DND-41 (cell line): ENCODE measurements around the gene ATP5MG.

Experiments used
- EZH2 ChIP-seq: IDR thresholded peaks from 3 replicates; pipeline ENCODE4 v1.6.1; 2012; ENCODE audit warnings: borderline replicate concordance, low read depth, mild to moderate bottlenecking, moderate library complexity, low read length, inconsistent platforms; ENCODE audit not compliant: severe bottlenecking
- TF ChIP-seq, protein P1 (sequence below): IDR thresholded peaks from 2 replicates; pipeline ENCODE4 v1.5.1; 2012; ENCODE audit warnings: borderline replicate concordance, low read length, moderate library complexity, mild to moderate bottlenecking; ENCODE audit not compliant: poor library complexity, severe bottlenecking; ENCODE audit errors: extremely low read depth

DNA sequence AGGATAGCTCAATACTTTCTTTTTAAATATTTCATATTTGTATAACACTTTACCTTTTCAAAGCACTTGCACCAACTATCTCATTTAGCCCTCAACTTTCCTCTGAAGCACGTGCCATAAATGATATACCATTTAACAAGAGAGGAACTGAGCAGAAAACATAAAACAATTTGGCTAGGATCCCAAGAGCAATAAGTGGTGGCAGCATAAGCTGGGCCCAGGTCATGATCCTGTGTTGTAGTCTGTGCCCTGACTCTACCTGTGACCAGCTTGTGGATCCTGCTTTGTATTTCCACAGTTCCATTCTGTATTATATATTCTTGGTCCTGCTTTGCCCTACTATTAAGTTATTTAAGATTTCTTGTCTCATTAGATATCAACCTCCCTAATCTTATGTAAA, 11.5 kb downstream of the ATP5MG start:
- TF ChIP-seq, protein P1, sequence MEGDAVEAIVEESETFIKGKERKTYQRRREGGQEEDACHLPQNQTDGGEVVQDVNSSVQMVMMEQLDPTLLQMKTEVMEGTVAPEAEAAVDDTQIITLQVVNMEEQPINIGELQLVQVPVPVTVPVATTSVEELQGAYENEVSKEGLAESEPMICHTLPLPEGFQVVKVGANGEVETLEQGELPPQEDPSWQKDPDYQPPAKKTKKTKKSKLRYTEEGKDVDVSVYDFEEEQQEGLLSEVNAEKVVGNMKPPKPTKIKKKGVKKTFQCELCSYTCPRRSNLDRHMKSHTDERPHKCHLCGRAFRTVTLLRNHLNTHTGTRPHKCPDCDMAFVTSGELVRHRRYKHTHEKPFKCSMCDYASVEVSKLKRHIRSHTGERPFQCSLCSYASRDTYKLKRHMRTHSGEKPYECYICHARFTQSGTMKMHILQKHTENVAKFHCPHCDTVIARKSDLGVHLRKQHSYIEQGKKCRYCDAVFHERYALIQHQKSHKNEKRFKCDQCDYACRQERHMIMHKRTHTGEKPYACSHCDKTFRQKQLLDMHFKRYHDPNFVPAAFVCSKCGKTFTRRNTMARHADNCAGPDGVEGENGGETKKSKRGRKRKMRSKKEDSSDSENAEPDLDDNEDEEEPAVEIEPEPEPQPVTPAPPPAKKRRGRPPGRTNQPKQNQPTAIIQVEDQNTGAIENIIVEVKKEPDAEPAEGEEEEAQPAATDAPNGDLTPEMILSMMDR: no peak
- TF ChIP-seq EZH2: no peak
